ENCODE measurements around the gene MID2. TPM values are rescaled to one million over a fixed set of nuclear protein-coding genes. Genes with fewer than 3 reads are reported as not detected.

Gene MID2
- total RNA-seq, 1 experiment from 2014 or later = 0.43 TPM

- TF ChIP-seq CTCF (conservative IDR thresholded peaks at IDR 0.05; ENCODE audit: low read depth, low read length) (no peak), EZH2 (IDR thresholded peaks at IDR 0.05; ENCODE audit: borderline replicate concordance, low read depth, low read length, poor library complexity, severe bottlenecking) (no peak)
- CTCF ChIA-PET = no interaction called here
- H3K4me3 ChIP-seq (ENCODE audit: low read depth, low read length, poor library complexity, severe bottlenecking) = no peak overlapping the region
- POLR2A ChIA-PET (ENCODE audit: low non-redundant PET) = no interaction called here
- no peaks in the 10 kb centered on the region for H3K27me3 ChIP-seq (replicated peaks; ENCODE audit: insufficient read depth, low read depth, low read length, poor library complexity)
- no peaks in the 10 kb centered on the region for H3K9me3 ChIP-seq (ENCODE audit: low read depth, low read length, poor library complexity, severe bottlenecking)
- H3K27ac ChIP-seq (ENCODE audit: low read depth, low read length, poor library complexity, severe bottlenecking) = no peak overlapping the region
- no peak for DNase-seq (ENCODE audit: low spot score)
- no peaks in the 10 kb centered on the region for H3K36me3 ChIP-seq (ENCODE audit: insufficient read depth, low read length, poor library complexity, severe bottlenecking)
- H3K4me1 ChIP-seq (ENCODE audit: insufficient read depth, low read length, poor library complexity, severe bottlenecking) = no peaks in the 10 kb centered on the region
- no TSS peak for BruUV-seq (replicated peaks)
- intact Hi-C loops (cut with micrococcal nuclease; ENCODE audit: unreplicated experiment) = no loop called here
These were observed 143.0 kb downstream of the MID2 start for GRCh38 chrX:107968623-107969022.

- BruUV-seq (replicated peaks) = no TSS peak
- intact Hi-C loops (cut with micrococcal nuclease; ENCODE audit: unreplicated experiment) = no loop called here
- no peak for TF ChIP-seq EZH2 (IDR thresholded peaks at IDR 0.05; ENCODE audit: borderline replicate concordance, low read depth, low read length, poor library complexity, severe bottlenecking)
- TF ChIP-seq CTCF (conservative IDR thresholded peaks at IDR 0.05; ENCODE audit: low read depth, low read length) = no peak
- Histone ChIP-seq H3K27ac (ENCODE audit: low read depth, low read length, poor library complexity, severe bottlenecking) (no peak overlapping the region), H3K9me3 (ENCODE audit: low read depth, low read length, poor library complexity, severe bottlenecking) (no peaks in the 10 kb centered on the region), H3K4me3 (ENCODE audit: low read depth, low read length, poor library complexity, severe bottlenecking) (no peak overlapping the region), H3K36me3 (ENCODE audit: insufficient read depth, low read length, poor library complexity, severe bottlenecking) (no peaks in the 10 kb centered on the region), H3K27me3 (replicated peaks; ENCODE audit: insufficient read depth, low read depth, low read length, poor library complexity) (no peaks in the 10 kb centered on the region), H3K4me1 (ENCODE audit: insufficient read depth, low read length, poor library complexity, severe bottlenecking) (no peaks in the 10 kb centered on the region)
- ChIA-PET CTCF (no interaction called here), POLR2A (ENCODE audit: low non-redundant PET) (no interaction called here)
- no peak for DNase-seq (ENCODE audit: low spot score)
These were observed 144.4 kb downstream of the MID2 start for GRCh38 chrX:107970073-107970472.

GRCh38 chrX:107971636-107972035, 146.0 kb downstream of the MID2 start:
- POLR2A ChIA-PET (ENCODE audit: low non-redundant PET) = no interaction called here
- no TSS peak for BruUV-seq (replicated peaks)
- Histone ChIP-seq H3K27ac (ENCODE audit: low read depth, low read length, poor library complexity, severe bottlenecking) (no peak overlapping the region), H3K9me3 (ENCODE audit: low read depth, low read length, poor library complexity, severe bottlenecking) (no peaks in the 10 kb centered on the region), H3K27me3 (replicated peaks; ENCODE audit: insufficient read depth, low read depth, low read length, poor library complexity) (peaks cover 4% of the 10 kb centered on the region), H3K4me1 (ENCODE audit: insufficient read depth, low read length, poor library complexity, severe bottlenecking) (no peaks in the 10 kb centered on the region), H3K4me3 (ENCODE audit: low read depth, low read length, poor library complexity, severe bottlenecking) (no peak overlapping the region), H3K36me3 (ENCODE audit: insufficient read depth, low read length, poor library complexity, severe bottlenecking) (no peaks in the 10 kb centered on the region)
- TF ChIP-seq EZH2 (IDR thresholded peaks at IDR 0.05; ENCODE audit: borderline replicate concordance, low read depth, low read length, poor library complexity, severe bottlenecking) (no peak), CTCF (conservative IDR thresholded peaks at IDR 0.05; ENCODE audit: low read depth, low read length) (no peak)
- intact Hi-C loops (cut with micrococcal nuclease; ENCODE audit: unreplicated experiment) = no loop called here
- CTCF ChIA-PET = no interaction called here
- DNase-seq (ENCODE audit: low spot score) = no peak

Other genes with a start within 250 kb of the MID2 start
- 87.3 and 88.1 TPM in 2 replicates for gene PRPS1, start 197.4 kb upstream of the MID2 start, total RNA-seq (2021)
- gene TSC22D3, start 50.1 kb upstream of the MID2 start, total RNA-seq (2021) = 10.6 and 11.1 TPM in 2 replicates
- not detected in 2 replicates for gene NCBP2L, start 48.1 kb upstream of the MID2 start, total RNA-seq (2021)
- gene TEX13B, start 156.5 kb downstream of the MID2 start, total RNA-seq (2021) = not detected in 2 replicates
- gene VSIG1, start 219.2 kb downstream of the MID2 start, total RNA-seq (2021) = not detected in 2 replicates